OCI-LY1 (cell line): ENCODE measurements around the gene ASTL.

Source experiments
- H2AFZ ChIP-seq: fragments of 200-600 bp; sonication (generic), shearing (Covaris generic); 2 replicates; pipeline ENCODE4 v1.6.0; 2014; ENCODE audit warnings: antibody characterized with exemption, mild to moderate bottlenecking, low read length
- H3F3A ChIP-seq: fragments of 200-600 bp; sonication (generic), shearing (Covaris generic); 2 replicates; pipeline ENCODE4 v1.6.0; 2014; ENCODE audit warnings: mild to moderate bottlenecking, antibody characterized with exemption, low read length, moderate library complexity; ENCODE audit not compliant: insufficient read depth
- H3K27ac ChIP-seq: fragments of 200-600 bp; sonication (generic); 2 replicates; pipeline ENCODE4 v1.5.1; 2014; ENCODE audit warnings: low read length, mixed run types, mild to moderate bottlenecking, low read depth; ENCODE audit not compliant: poor library complexity, severe bottlenecking
- H3K27me3 ChIP-seq: fragments of 200-600 bp; sonication (generic); 2 replicates; pipeline ENCODE4 v1.6.0; 2014; ENCODE audit warnings: antibody characterized with exemption, mild to moderate bottlenecking, low read length, moderate library complexity; ENCODE audit not compliant: insufficient read depth
- H3K36me3 ChIP-seq: fragments of 200-600 bp; sonication (generic); 2 replicates; pipeline ENCODE4 v1.6.1; 2014; ENCODE audit warnings: mild to moderate bottlenecking, antibody characterized with exemption, low read length, moderate library complexity, mixed read lengths; ENCODE audit not compliant: insufficient read depth
- H3K4me1 ChIP-seq: fragments of 200-600 bp; sonication (generic); 2 replicates; pipeline ENCODE4 v1.5.1; 2014; ENCODE audit warnings: mild to moderate bottlenecking, low read length, moderate library complexity; ENCODE audit not compliant: insufficient read depth, severe bottlenecking
- H3K4me2 ChIP-seq: fragments of 200-600 bp; sonication (generic), shearing (Covaris generic); 2 replicates; pipeline ENCODE4 v1.6.1; 2014; ENCODE audit warnings: low read length
- H3K4me3 ChIP-seq: fragments of 200-600 bp; sonication (generic); 2 replicates; pipeline ENCODE4 v1.5.1; 2014; ENCODE audit warnings: low read length, low read depth, mild to moderate bottlenecking, mixed read lengths; ENCODE audit not compliant: poor library complexity, severe bottlenecking
- H3K79me2 ChIP-seq: fragments of 200-600 bp; shearing (Covaris generic); 2 replicates; pipeline ENCODE4 v1.6.1; 2016; ENCODE audit warnings: mixed run types, low read length, mixed read lengths; ENCODE audit not compliant: insufficient read depth
- H3K9ac ChIP-seq: fragments of 200-600 bp; sonication (generic), shearing (Covaris generic); 2 replicates; pipeline ENCODE4 v1.6.1; 2014; ENCODE audit warnings: mild to moderate bottlenecking, low read length, mixed read lengths
- H3K9me2 ChIP-seq: fragments of 200-600 bp; sonication (generic), shearing (Covaris generic); 2 replicates; pipeline ENCODE4 v1.6.1; 2014; ENCODE audit warnings: low read depth, mild to moderate bottlenecking, low read length, mixed read lengths
- H3K9me3 ChIP-seq: fragments of 200-600 bp; shearing (Covaris generic); 2 replicates; pipeline ENCODE4 v1.6.1; 2014; ENCODE audit warnings: low read length, mixed read lengths
- H4K20me1 ChIP-seq: fragments of 200-600 bp; sonication (generic), shearing (Covaris generic); 2 replicates; pipeline ENCODE4 v1.6.0; 2016; ENCODE audit warnings: mild to moderate bottlenecking, low read length; ENCODE audit not compliant: insufficient read depth
- EZH2 ChIP-seq: fragments of 200-600 bp; sonication (generic), shearing (Covaris generic); IDR thresholded peaks from 2 replicates; pipeline ENCODE4 v1.8.0; 2017; ENCODE audit warnings: borderline replicate concordance, mixed run types, mild to moderate bottlenecking, antibody characterized with exemption, low read length, moderate library complexity, mixed read lengths
- TF ChIP-seq, protein P1 (sequence below): fragments of 200-600 bp; sonication (generic), shearing (Covaris generic); IDR thresholded peaks from 2 replicates; pipeline ENCODE4 v1.5.1; 2017; ENCODE audit warnings: mild to moderate bottlenecking, antibody characterized with exemption, low read length, moderate library complexity, mixed read lengths

Gene ASTL

DNA sequence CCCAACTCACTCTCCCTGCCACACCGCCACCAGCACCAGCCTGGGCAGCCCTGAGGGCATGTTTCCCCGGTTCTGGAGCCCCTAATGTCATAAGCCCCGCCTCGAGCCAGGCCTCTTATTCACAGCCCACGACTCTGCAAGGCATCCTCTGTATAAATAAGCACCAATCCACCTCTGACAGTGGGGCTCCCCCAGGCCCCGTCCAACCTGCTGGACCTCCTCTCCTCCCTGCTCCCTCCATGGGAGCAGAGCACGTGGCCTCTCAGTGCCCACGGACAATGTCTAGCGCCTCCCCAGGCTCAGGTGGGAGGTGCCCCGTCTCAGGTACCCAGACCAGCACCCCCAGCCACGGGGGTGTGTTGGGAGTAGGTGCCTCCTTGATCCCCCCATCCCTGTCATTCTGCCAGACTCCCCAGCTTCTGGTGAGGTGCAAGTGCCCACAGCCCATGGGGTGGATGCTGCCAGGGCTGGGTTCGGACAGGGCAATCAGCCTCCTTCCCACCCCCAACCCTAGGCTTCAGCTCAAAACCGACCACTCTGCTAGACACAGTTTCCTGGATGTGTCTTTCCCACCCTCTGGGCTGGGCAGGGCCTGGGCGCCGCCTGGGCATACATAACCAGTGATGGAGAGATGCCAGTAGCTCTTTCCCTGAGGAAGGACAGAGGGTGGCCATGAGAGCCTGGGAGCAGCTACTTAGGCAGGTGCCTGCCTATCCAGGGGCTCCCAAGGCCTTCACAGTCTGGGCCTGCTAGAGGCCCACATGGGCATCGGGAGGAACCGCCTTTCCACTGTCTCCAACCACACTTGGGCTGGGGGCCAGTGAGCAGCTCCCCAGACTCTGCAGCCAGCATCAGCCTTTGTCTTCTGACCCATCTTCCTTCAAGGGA, 20.4 kb downstream of the ASTL start:
- peak overlapping the region; percentile 77 for H3K4me2 ChIP-seq
- no peaks in the 10 kb centered on the region for H3K36me3 ChIP-seq
- H3K4me3 ChIP-seq = peak overlapping the region; percentile 64
- H3K27ac ChIP-seq = no peak overlapping the region
- peaks cover 5% of the 10 kb centered on the region; the same call in 1 of the 2 replicates for H3K27me3 ChIP-seq
- H3K79me2 ChIP-seq = no peaks in the 10 kb centered on the region
- H3F3A ChIP-seq = no peaks in the 10 kb centered on the region
- peaks cover 8% of the 10 kb centered on the region for H3K4me1 ChIP-seq
- TF ChIP-seq, protein P1, sequence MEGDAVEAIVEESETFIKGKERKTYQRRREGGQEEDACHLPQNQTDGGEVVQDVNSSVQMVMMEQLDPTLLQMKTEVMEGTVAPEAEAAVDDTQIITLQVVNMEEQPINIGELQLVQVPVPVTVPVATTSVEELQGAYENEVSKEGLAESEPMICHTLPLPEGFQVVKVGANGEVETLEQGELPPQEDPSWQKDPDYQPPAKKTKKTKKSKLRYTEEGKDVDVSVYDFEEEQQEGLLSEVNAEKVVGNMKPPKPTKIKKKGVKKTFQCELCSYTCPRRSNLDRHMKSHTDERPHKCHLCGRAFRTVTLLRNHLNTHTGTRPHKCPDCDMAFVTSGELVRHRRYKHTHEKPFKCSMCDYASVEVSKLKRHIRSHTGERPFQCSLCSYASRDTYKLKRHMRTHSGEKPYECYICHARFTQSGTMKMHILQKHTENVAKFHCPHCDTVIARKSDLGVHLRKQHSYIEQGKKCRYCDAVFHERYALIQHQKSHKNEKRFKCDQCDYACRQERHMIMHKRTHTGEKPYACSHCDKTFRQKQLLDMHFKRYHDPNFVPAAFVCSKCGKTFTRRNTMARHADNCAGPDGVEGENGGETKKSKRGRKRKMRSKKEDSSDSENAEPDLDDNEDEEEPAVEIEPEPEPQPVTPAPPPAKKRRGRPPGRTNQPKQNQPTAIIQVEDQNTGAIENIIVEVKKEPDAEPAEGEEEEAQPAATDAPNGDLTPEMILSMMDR = peak; percentile 47; the same call in 1 of the 2 replicates
- TF ChIP-seq EZH2 = no peak
- peak overlapping the region; percentile 33; the same call in 1 of the 2 replicates for H3K9ac ChIP-seq
- H2AFZ ChIP-seq = no peak overlapping the region
- no peaks in the 10 kb centered on the region for H3K9me2 ChIP-seq
- no peaks in the 10 kb centered on the region for H4K20me1 ChIP-seq
- H3K9me3 ChIP-seq = no peaks in the 10 kb centered on the region

DNA sequence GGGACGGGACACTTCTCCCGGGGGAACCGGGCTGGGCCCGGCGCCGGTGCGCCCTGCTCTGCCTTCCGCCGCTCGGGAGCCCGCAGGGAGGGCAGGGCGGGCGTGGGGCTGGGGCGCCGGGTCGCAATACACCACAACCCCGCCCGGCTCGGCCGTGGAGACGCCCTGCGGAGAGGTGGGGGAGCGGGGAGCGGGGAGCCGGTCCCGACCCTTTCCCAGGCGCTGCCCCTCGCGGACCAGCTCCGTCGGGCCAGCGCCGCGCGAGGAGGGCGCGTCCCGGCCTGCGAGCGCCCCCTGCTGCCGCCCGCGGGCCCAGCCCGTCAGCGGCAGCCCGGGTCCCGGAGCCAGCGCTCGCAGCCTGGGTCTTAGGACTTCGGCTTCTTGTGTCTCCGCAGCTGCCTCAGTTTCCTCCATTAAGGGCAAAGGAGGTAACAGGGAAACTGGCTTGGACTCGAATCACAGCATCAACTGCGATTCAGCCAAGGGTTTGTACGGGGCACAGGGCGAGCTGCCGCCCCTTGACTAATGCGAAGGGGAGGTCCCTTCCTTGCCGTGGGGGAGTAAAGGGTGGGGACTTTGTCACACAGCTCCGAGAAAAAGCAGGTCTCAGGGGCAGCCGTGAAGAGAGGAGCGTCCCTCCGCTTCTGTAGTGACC, 21.3 kb downstream of the ASTL start:
- H3K4me2 ChIP-seq = peak overlapping the region; percentile 77
- no peak for TF ChIP-seq EZH2
- TF ChIP-seq, protein P1 = peak; percentile 58
- H3K9me3 ChIP-seq = no peaks in the 10 kb centered on the region
- H3K36me3 ChIP-seq = no peaks in the 10 kb centered on the region
- H3K79me2 ChIP-seq = no peaks in the 10 kb centered on the region
- no peak overlapping the region for H3K27ac ChIP-seq
- peak overlapping the region; percentile 64 for H3K4me3 ChIP-seq
- H2AFZ ChIP-seq = no peak overlapping the region
- H4K20me1 ChIP-seq = no peaks in the 10 kb centered on the region
- peak overlapping the region; percentile 56 for H3K9ac ChIP-seq
- peaks cover 8% of the 10 kb centered on the region for H3K4me1 ChIP-seq
- no peaks in the 10 kb centered on the region for H3F3A ChIP-seq
- H3K27me3 ChIP-seq = peaks cover 5% of the 10 kb centered on the region; the same call in 1 of the 2 replicates
- no peaks in the 10 kb centered on the region for H3K9me2 ChIP-seq

DNA sequence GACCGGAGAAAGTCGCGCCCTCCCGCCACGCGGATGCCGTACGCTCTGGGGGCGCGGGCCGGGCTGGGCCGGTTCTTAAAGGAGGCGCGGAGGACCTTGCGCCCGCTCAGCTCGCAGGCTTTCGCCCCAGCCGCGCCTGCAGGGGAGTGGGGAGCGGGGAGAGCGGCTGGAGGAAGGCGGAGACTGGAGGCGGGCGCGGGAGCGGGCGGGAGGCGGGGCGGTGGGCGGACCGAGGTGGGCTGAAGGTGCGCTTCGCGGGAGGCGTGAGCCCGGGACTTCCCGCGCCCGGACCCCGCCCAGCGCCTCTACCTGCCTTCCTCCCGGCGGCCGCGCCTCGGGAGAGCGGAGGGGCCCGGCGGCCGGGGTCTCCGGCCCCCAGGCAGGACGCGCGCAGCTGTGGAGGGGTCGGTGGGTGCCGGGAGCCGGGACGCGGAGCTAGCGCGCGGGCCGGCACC, 21.9 kb downstream of the ASTL start, which contains the start of gene ADRA2B:
Gene ADRA2B, minus strand, starts transcription at position 148 of the 455 bp plus-strand sequence. CDS start 422 bp downstream, outside the sequence.
- H3K9ac ChIP-seq = peak within 1 kb of the TSS; percentile 56

More for the DNA sequence above, 21.9 kb downstream of the ASTL start, which contains the start of gene ADRA2B:
- H3K9me2 ChIP-seq = no peaks in the 10 kb centered on the region
- peaks cover 8% of the 10 kb centered on the region for H3K4me1 ChIP-seq
- H3K36me3 ChIP-seq = no peaks in the 10 kb centered on the region
- no peaks in the 10 kb centered on the region for H3K79me2 ChIP-seq
- H3K4me3 ChIP-seq = peak within 1 kb of the TSS; percentile 64
- H3K4me2 ChIP-seq = peak within 1 kb of the TSS; percentile 77
- H4K20me1 ChIP-seq = no peaks in the 10 kb centered on the region
- H3K27me3 ChIP-seq = peaks cover 5% of the 10 kb centered on the region; the same call in 1 of the 2 replicates
- H3K9me3 ChIP-seq = no peaks in the 10 kb centered on the region
- TF ChIP-seq EZH2 = no peak
- H3F3A ChIP-seq = no peaks in the 10 kb centered on the region
- H2AFZ ChIP-seq = no peak within 1 kb of the TSS
- no peak within 1 kb of the TSS for H3K27ac ChIP-seq
